ENCODE measurements around the gene ATP8B1.
"Not testable (repeated sequence)": the region's sequence is repeated elsewhere in the genome, so short reads cannot be mapped to it uniquely, and the experiment has no call there.

DNA sequence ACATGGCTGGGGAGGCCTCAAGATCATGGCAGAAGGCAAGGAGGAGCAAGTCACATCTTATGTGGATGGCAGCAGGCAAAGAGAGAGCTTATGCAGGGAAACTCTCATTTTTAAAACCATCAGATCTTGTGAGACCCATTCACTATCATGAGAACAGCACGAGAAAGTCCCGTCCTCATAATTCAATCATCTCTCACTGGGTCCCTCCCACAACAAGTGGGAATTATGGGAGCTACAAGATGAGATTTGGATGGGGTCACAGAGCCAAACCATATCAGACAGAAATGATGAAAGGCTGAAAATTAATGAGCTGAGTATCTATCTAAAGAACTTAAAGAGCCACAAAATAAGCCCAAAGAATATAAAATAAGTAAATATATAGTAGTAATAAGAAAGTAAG lies 44.3 kb upstream of the ATP8B1 start:
- TF ChIP-seq POLR2A (IDR thresholded peaks at IDR 0.05) = not testable (repeated sequence)
- TF ChIP-seq, protein P1, sequence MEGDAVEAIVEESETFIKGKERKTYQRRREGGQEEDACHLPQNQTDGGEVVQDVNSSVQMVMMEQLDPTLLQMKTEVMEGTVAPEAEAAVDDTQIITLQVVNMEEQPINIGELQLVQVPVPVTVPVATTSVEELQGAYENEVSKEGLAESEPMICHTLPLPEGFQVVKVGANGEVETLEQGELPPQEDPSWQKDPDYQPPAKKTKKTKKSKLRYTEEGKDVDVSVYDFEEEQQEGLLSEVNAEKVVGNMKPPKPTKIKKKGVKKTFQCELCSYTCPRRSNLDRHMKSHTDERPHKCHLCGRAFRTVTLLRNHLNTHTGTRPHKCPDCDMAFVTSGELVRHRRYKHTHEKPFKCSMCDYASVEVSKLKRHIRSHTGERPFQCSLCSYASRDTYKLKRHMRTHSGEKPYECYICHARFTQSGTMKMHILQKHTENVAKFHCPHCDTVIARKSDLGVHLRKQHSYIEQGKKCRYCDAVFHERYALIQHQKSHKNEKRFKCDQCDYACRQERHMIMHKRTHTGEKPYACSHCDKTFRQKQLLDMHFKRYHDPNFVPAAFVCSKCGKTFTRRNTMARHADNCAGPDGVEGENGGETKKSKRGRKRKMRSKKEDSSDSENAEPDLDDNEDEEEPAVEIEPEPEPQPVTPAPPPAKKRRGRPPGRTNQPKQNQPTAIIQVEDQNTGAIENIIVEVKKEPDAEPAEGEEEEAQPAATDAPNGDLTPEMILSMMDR (IDR thresholded peaks at IDR 0.05) = not testable (repeated sequence)
